Activated CD8-positive, alpha-beta memory T cell treated with anti-CD3 and anti-CD28 coated beads for 4 hours (primary cell): Measurements from ENCODE around the gene TRIM9.

Experiments
- DNase-seq, 2 donors: peaks; one replicate each; pipeline ENCODE4 v3.0.0-alpha.2; 2020; ENCODE audit warnings: low read depth in 2 of 2

TRIM9 gene

GRCh38 chr14:51094901-51095853 lies at the start of gene TRIM9:
Gene TRIM9, minus strand, starts transcription at chr14:51095105. Its CDS starts 166 bp downstream, at chr14:51094939.
- DNase-seq, result peak; percentile 79 to 80

DNA sequence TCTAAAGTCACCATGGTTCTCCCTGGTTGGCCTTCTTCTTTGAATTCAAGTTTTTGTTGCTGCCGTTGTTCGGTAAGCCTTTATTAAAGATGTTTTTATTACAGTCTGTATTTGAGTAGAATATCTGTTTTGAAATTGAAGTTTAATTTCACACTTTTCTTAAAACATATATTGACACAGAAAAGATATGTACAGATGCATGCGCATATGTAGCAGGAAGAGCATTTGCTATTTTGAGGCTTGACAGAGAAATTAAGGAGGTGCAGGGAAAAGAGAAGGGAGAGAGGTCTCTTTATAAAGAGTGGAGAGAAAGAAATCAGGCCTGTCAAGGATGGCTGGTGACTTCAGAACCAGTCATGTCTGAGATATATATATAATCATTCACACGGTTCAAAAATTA lies 46.0 kb upstream of the TRIM9 start:
- DNase-seq, result no peak

DNA sequence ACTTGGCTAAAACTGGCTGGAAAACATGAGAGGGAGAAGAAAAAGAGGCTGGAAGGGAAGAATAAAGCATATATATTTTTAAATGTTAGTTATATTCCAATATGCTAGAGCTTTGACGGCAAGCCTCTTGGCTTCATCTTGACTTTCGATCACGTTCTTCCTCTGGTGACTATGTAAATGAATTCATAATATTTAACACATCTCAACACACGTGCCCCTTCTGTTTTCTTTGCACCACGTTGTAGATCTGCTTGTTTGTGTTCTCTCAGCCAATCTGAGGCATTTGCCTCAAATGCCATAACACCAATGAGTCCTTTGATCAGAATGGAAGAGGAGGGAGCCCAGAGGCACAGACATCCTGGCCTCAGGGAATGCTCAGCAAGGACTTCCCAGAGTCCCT lies 45.4 kb upstream of the TRIM9 start:
- no peak for DNase-seq

GRCh38 chr14:51139121-51139681 lies 44.3 kb upstream of the TRIM9 start:
- no peak for DNase-seq

- no peak for DNase-seq
Measured at GRCh38 chr14:51138404-51139103, 43.6 kb upstream of the TRIM9 start.

- no peak for DNase-seq
Measured at GRCh38 chr14:51131516-51131915, 36.6 kb upstream of the TRIM9 start.

GRCh38 chr14:51129130-51129529 lies 34.2 kb upstream of the TRIM9 start:
- no peak for DNase-seq

GRCh38 chr14:51124029-51124428 lies 29.1 kb upstream of the TRIM9 start:
- DNase-seq, result no peak

- no peak for DNase-seq
Measured at GRCh38 chr14:51121096-51121495, 26.2 kb upstream of the TRIM9 start.

GRCh38 chr14:51119411-51120051 lies 24.6 kb upstream of the TRIM9 start:
- DNase-seq, result no peak

- DNase-seq, result no peak
Measured at GRCh38 chr14:51118993-51119392, 24.1 kb upstream of the TRIM9 start.

DNA sequence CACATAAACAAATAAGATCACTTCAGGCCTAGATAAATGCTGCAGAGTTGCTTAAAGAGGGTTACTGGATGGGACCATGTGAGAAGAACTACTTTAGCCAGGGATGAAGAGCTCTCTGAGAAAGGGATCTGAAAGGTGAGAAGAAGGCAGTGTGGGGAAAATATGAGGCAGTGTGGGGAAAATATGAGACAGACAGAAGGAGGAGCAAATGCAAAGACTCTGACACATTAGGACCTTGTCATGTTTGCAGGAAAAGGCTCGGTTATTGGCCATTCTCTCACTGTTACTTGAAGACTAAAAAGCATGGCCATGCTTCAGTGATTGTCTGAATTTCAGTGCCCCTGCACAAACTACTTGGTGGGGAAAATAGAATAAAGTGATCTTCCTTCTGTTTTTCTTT lies 22.7 kb upstream of the TRIM9 start:
- DNase-seq, result no peak

DNA sequence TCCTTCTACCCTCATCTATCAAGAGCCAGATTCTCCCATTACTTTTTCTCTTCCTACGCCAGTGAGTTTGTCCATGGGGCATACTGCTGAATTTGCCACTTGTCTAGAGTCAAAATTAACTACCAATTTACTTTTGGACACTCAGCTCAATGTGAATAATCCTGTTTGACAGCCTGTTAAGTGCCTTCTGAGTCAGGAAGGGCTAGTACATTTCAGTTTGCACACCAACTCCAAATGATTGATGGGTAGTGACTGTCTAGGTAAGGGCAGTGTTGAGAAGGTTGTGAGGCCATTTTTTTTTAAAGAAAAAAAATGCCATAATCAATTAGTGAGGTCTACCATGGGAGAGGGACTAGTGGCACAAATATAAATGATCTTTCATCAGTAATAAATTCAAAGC lies 21.8 kb upstream of the TRIM9 start:
- no peak for DNase-seq

DNA sequence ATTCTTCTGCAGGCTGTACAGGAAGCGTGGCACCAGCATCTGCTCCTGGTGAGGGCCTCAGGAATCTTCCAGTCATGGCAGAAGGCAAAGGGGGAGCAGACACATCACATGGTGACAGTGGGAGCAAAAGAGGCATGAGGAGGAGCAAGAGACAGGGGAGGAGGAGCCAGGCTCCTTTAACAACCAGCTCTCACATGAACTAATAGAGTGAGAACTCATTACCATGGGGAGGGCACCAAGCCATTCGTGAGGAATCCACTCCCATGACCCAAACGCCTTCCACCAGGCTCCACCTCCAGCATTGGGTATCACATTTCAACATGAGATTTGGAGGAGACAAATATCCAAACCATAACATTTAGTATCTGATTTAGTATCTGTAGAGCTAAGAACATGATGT lies 14.7 kb upstream of the TRIM9 start:
- no peak for DNase-seq

- no peak for DNase-seq
Measured at GRCh38 chr14:51107801-51108200, 12.9 kb upstream of the TRIM9 start.

DNA sequence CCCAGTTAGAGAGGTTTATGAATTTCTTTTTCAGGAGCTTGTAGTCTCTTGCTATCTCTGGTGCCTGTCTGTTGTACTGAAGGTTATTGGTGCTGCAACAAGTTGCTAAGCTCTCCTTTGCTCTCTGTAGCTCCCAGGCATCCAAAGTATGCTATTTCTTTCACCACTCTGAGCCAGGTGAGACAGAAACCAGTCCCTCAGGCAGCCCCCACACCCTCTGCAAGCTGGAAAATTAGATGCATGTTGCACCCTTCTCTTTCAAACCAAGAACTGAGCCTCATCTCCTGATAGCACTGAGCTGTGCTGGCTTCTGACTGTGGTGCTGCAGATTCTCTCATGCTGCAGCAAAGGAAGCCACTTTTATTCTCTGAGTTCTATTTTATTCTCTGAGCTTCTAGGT lies 9.6 kb upstream of the TRIM9 start:
- DNase-seq, result no peak

DNA sequence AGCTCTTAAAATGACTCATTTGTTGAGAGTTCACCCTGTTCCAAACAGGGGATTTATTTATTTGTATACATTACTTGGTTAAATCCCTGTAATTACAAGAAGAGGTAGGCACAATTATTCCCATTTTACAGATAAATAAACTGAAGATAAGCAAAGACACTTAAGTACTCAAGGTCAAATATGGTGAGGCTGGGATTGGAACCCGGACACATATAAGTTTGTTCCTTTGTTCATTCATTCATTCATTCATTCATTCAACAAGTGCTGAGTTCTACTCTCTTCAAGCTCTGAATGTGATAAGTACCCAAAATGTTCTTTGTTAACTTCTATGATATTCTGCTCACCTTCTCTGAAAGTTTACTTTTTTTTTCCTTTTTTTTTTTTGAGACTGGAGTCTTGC lies 2.4 kb upstream of the TRIM9 start:
- DNase-seq, result no peak

DNA sequence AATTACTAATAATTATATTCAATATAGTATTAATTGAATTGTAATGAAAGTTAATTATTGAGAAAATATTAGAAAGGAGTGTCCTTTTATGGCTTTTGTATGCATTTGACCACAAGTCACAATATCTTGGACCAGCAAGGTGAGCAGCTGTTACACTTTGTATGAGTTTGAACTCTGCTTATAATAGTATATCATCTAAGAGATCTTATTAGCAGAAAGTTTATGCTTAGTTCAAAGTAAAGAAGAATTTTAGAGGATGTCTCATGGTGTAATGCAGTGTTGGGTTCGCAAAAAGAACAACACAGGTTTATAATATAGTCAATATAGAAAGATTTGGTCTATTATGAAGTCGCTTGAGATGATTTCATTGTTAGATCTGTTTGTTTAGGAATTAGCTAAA lies 2.0 kb upstream of the TRIM9 start:
- DNase-seq, result no peak

GRCh38 chr14:51095854-51096823 lies 1.2 kb upstream of the TRIM9 start:
- DNase-seq, result no peak

DNA sequence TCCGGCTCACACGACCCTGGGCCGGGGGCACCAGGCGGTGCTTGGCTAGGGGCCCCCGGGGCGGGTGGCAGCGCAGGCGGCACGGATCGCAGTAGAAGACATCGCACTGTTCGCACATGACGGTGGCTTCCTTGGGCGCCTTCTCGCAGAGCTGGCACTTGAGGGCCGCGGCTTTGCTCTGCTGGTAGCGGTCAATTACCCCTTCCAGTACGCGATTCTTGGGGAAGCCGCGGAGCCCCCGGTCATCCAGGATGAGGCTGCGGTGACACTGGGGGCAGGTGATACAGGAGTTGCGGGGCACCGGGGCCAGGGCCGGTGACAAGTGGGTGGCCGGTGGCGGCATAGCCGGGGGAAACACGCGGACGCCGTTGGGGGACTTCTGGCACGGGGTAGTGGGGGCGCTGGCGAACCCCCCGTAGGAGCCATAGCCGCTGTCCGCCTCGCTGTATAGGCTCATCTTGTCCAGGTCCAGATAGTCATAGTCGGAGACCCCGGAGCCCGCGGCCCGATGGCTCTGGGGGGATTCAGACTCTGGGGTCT lies 553 bp downstream of the TRIM9 start:
- no peak for DNase-seq
